GM19463 (cell line): Measurements from ENCODE around the gene FTO.

Source experiments
- ATAC-seq: cut with Tn5 transposase; IDR thresholded peaks from one replicate; pipeline ENCODE4 v1.9.1; 2021; ENCODE audit warnings: mild to moderate bottlenecking, moderate library complexity; ENCODE audit not compliant: unreplicated experiment

The FTO gene

DNA sequence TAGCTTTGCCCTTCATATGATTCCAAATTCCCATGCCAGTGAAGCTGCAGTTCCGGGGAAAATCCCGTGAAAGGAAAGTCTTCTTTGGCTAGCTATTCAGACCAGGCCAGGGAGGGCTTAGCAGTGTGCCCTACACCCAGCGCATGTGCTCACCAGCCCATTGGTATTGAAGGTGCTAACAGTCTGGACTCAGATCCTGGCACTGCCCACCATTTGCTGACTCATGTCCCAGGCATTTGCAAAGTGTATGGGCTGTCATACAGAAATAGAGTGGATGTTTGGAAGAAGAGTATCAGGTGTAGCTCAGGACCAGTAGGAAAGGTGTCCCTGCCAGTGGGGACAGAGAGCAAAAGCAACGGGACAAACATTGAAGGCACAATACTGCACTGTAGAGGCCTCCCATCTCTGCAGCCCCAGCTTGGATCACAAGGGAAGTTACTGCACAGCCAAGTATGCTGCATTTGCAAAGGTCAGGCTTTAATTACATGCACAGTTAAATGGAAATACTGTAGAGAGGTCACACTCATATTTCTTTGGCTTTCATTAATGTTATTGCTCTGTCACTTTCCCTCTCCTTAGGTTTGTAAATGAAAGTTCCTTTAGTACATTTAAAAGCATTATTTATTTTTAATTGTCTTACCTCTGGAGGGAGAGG is 362.6 kb downstream of the FTO start:
- ATAC-seq = no peak

GRCh38 chr16:54067322-54068065 is 363.5 kb downstream of the FTO start:
- ATAC-seq = no peak

- no peak for ATAC-seq
These were observed 364.3 kb downstream of the FTO start for GRCh38 chr16:54068212-54068611.

GRCh38 chr16:54069601-54070239 is 365.8 kb downstream of the FTO start:
- ATAC-seq = no peak

GRCh38 chr16:54070789-54071343 is 366.9 kb downstream of the FTO start:
- ATAC-seq = no peak

- ATAC-seq = no peak
These were observed 367.6 kb downstream of the FTO start for GRCh38 chr16:54071514-54071913.

DNA sequence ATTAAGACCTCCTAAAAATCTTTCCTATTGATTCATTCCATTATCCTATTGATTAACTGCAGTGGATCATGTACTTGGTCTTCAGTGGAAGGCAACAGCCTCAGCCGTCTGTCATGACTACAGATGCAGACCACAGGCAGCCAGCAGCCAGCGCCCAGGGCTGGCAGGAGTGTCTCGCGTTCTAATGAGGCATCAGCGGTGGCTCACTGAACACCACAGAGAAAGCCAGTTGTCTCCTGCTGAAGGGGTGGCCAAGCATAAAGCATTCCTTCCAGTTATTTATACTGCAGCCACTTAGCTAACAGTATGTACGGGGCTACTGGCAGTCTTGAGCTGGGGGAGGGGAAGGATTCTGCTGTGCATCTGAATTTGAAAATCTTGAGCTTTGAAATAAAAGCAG is 368.3 kb downstream of the FTO start:
- ATAC-seq = no peak

GRCh38 chr16:54073356-54073755 is 369.4 kb downstream of the FTO start:
- no peak for ATAC-seq

DNA sequence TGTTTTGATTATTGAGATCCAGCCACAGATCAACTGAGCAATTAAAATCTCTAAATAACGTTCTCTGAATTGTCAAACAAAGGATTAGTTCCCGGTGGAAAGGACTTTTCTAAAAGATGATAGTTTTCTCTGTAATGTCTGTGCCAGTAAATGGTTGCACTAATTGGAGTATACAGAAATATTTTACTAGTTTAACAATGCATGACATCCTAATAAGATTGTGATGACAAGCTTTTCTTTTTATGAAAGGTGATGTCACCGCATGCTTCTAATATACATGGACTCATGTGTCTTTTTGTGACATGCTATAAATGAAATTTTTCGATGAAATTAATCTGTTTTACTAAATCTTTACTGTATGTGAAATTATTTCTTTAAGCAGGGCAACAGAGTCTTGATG is 371.5 kb downstream of the FTO start:
- no peak for ATAC-seq

DNA sequence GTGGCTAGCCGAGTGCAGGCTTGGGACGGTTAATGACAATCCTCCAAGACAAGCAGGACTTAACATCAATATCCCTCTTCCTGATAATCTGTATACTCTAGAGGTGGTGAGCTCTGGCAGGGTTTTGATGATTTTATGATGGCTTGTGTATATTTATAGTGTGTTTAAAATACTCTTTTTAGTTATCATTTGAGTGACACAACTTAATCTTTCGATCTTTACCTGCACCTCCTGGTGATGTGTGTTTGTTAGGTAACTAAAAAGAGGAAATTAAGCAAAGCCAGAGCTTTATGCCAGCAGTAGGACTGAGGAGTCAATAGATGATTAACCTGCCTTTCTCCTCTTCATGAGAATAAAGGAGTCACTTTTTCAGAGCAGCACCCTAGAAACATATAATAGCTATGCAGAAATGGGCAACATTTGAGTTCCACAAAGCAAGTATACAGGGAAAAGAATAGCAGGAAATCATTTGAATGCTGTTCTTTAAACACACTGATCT is 372.1 kb downstream of the FTO start:
- ATAC-seq = no peak

DNA sequence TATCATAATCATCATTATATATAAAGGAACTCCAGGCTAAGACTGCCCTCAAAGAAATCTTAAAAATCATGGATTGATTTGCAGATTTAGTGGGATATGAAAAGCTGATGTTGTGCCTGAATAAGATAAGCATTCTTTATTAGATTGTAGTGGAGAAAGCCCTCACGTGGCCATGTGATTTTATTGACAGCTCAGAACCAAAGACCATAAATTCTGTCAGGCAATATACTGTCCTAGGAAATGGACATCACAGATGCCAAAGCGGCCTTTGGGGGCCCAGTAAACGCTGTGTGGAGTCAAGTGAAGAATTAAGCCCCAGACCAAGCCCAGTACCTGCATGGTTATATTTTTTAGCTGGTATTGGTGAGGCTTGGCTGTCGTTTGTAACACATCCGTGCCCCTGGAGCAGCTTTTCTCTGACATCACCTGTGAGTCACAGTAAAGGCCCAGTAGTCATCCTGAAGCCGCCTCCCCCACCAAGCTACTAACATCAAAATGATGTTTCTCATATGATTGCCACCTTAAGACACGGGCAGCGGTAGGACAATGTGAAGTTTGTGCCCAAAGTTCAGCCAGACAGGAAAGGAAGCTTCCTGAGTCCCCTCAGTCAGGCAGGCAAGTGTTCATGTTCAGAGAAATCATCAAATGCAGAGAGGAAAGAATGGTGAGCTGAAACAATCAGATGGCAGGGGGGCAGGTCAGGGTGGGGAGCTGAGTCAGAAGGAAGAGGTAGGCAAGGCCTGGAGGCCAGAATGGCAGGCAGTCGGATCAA is 373.3 kb downstream of the FTO start:
- ATAC-seq = no peak

GRCh38 chr16:54080524-54081008 is 376.6 kb downstream of the FTO start:
- ATAC-seq = no peak

GRCh38 chr16:54086791-54087190 is 382.8 kb downstream of the FTO start:
- ATAC-seq = no peak

DNA sequence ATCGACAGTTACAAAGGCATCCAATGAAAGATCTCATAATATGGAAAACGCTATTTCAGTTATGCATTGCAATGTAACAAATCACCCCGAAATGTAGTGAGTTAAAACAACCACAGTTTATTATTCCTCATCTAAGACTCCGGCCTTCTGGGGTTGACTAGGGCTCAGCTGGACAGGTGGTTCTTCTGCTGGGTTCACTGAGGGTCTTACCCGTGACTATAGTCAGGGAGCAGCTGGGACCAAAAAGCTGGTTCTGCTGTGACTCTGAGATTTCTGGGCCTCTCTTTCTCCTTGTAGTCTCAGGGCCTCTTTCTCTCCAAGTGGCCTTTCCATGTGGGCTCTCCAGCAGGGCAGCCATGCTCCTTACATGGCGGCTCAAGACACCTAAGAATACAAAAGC is 386.6 kb downstream of the FTO start:
- ATAC-seq = no peak

- no peak for ATAC-seq
These were observed 389.3 kb downstream of the FTO start for GRCh38 chr16:54093281-54093680.

DNA sequence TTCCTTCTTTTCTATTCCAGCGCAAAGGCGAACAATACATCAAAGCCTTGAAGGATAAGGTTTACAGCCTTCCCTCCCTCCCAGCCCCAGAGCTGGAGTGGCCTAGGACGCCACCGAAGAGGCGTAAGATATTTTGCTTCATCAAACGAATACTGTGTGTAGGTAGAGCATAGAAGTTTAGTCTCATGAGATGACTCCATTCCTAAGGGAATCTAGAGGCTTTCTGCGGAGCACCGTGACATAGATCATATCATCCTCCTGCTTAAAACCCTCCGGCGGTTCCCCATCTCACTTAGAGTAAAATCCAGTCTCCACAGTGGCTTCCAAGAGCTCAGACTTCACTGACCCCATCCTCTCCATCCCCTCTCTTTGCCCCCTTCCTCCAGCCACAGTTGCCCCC is 390.7 kb downstream of the FTO start:
- no peak for ATAC-seq

GRCh38 chr16:54096607-54097006 is 392.7 kb downstream of the FTO start:
- no peak for ATAC-seq

DNA sequence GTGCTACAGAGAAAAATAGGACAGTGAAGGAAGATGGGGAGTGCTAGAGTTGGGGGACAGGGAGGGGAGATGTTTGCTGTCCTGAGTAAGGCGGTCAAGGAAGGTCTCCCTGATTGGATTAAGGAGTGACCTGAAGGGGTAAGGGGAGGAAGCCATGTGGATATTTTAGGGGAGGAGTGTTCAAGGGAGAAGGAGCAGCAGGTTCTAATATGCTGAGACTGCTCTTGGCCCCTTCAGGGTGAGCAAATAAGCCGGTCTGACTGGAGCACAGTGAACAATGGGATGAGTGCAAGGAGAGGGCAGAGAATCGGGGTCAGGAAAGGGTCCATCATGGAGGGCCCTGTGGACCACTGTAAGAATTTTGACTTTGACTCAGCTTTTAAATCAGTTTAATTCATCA is 393.8 kb downstream of the FTO start:
- ATAC-seq = no peak

- ATAC-seq = no peak
These were observed 394.3 kb downstream of the FTO start for GRCh38 chr16:54098247-54098646.

DNA sequence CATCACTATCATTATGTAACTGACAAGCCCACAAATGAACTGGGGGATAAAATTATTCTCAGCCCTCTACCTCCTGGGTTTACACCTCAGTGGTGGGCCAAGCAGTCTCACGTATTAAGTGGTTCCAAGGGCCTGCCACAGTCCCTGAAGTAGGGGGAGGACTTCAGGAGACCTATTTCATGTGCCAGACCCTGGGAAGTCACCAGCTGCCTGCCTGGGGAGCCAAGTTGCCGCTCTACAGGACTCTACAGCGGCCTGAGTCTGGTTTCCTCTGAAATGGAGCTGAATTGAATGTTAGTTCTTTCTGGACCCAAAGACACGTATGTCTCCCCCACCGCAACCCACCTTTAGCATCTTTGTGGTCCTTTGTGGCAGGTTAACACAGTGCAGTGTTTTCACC is 395.7 kb downstream of the FTO start:
- no peak for ATAC-seq
